Activated CD4-positive, CD25-positive, alpha-beta regulatory T cell treated with anti-CD3 and anti-CD28 coated beads, Interleukin-2, amount 50 U/mL, for 72 hours (primary cell): ENCODE data around the gene CSNK1G3.

ENCODE experiments used
- DNase-seq: peaks from one replicate; pipeline ENCODE4 v3.0.0; 2021

Gene CSNK1G3

DNA sequence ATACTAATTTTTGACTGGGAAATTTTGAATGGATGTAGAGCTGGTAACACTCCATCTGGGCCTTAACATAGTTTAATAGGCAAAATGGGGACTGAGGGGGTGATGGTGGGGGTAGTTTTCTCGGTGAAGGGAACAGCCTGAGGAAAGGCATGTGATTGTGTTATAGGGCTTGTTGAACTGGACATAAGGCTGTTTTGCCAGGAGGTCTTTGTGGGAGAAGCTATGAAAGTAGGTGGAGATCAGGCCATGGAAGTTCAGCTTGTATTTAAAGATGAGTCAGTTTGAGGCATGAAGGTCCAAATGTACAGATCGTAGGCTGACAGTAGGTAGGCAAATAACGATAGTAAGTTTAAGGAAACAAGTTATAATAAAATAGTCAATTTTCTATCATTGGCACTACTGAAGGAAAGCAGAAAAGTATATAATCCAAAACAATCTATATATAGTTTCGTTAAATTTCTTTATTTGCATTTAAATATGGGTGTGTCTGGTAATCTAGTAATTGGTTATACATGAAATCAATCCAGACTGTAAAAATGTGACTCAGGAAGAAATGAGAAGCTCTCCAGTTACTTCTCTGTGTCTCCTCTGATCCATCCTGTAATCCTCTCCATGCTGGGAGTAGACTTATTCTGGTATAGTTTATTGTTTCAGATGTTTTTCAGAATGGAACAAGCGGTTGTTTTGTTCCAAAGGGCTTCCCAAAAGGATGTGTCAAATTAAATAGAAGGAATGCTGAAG, 2.8 kb downstream of the CSNK1G3 start:
- no peak for DNase-seq

- DNase-seq: no peak
These were observed 3.9 kb downstream of the CSNK1G3 start for GRCh38 chr5:123515904-123516303.

DNA sequence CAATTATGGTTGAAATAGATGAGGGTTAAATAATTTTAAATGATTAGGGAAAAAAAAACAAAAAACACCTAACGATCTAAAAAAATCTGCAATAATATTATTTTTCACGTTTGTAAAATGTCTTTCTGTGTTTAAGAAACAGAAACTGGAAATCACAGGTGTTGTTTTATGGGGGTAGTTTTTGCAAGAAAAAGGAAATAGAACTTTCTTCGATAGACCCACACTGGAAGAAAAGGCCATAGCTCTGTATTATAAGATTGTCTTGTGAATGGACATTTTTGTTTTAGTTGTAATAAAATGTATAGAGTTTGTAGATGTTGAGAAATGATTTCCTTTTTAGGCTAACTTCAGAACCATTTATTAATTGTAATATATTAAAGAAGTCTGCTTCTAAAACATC, 5.5 kb downstream of the CSNK1G3 start:
- no peak for DNase-seq

GRCh38 chr5:123518111-123518510, 6.1 kb downstream of the CSNK1G3 start:
- no peak for DNase-seq

- no peak for DNase-seq
These were observed 8.8 kb downstream of the CSNK1G3 start for GRCh38 chr5:123520677-123521247.

- DNase-seq: no peak
These were observed 12.2 kb downstream of the CSNK1G3 start for GRCh38 chr5:123524146-123524545.

DNA sequence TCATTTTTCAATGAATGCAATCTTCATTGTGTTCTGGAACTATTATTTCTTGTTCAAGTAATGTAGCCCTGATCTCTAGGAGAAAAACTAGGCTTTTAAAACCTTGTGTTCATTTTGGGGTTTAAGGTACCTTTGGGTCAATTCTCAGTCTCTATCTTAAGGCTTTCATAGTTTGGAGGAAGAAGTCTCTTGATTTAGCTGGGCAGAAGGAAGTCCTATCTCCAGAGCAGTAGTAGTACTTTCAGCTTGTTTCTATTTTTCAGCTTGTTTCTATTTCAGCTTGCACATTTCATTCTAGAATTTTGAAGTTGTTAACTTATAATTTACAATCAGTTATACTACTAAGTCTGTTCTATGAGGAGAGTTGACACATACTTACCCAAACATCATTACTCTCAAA, 15.2 kb downstream of the CSNK1G3 start:
- no peak for DNase-seq

DNA sequence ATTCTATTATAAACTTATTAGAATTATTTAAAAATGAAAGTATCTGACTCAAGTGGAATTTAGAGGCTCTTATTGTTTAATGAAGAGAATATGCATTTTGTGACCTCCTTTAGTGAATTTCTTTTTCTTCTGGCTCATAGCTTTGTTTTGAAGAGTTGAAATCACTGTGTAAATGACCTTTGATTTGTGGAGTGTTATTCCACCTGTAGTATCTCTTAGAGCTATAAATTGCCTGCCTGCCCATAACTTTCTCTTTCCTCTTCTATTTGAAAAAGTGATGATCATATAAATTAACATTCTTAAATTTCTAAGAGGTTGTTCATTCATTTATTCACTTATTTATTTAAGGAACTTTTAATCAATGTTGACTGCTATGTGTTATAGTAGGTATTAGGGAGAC, 16.1 kb downstream of the CSNK1G3 start:
- no peak for DNase-seq

DNA sequence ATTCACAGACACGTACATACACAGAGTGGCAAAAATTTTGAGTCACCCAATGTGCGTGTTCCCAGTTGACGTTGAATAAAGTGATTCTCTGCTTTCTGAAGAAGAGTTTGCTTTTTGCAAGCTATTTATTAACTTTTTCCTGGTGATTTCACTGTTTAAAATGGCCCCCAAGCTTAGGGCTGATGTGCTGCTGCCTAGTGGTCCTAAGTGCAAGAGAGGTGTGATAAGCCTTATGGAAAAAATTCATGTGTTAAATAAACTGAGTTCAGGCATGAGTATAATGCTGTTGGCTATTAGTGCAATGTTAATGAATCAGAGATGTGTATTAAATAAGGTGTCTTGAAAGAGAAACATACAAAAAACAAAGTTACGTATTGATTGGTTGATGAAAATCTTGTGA, 16.9 kb downstream of the CSNK1G3 start:
- DNase-seq: no peak

- DNase-seq: no peak
These were observed 18.8 kb downstream of the CSNK1G3 start for GRCh38 chr5:123530728-123531127.

- no peak for DNase-seq
These were observed 23.7 kb downstream of the CSNK1G3 start for GRCh38 chr5:123535648-123536047.

- DNase-seq: no peak
These were observed 25.3 kb downstream of the CSNK1G3 start for GRCh38 chr5:123537256-123537655.

- DNase-seq: no peak
These were observed 25.9 kb downstream of the CSNK1G3 start for GRCh38 chr5:123537845-123538244.

DNA sequence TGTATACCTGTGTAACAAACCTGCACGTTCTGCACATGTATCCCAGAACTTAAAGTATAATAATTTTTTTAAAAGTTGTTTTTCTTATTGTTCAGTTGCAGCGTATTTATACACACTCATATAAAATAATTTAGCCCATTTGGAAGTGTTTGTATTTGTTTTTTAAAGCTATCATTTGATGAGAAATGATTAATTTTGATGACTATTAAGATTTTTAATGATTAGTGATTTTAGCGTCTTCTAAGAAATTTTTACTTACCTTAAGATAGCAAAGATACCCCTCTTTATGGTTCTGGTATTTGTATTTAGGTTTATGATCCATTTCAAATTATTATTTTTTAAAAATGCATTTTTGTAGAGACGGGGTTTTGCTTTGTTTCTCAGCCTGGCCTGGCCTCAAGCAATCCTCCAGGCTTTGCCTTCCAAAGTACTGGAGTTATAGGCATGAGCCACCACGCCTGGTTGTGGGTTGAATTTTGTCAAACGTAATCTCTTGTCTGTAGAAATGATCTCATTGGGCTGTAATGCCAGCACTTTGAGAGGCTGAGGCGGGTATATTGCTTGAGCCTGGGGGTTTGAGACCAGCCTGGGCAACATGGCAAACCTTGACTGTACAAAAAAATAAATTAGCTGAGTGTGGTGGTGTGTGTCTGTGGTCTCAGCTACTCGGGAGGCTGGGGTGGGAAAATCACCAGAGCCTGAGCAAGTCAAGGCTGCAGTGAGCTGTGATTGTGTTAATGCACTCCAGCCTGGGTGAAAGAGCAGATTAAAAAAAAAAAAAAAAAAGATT, 26.9 kb downstream of the CSNK1G3 start:
- DNase-seq: no peak

DNA sequence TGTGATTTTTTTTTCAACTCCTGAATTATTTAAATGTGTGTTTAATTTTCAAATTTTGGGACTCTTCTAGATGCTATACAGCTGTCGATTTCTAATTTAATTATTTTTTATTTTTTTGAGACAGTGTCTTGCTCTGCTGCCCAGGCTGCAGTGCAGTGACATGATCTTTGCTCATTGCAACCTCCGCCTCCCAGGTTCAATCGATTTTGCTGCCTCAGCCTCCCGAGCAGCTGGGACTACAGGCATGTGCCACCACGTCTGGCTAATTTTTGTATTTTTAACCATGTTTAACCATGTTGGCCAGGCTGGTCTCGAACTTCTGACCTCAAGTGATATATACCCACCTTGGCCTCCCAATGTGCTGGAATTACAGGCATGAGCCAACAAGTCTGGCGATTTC, 28.6 kb downstream of the CSNK1G3 start:
- no peak for DNase-seq

GRCh38 chr5:123543438-123543837, 31.5 kb downstream of the CSNK1G3 start:
- DNase-seq: no peak

GRCh38 chr5:123545506-123545905, 33.5 kb downstream of the CSNK1G3 start:
- DNase-seq: no peak

DNA sequence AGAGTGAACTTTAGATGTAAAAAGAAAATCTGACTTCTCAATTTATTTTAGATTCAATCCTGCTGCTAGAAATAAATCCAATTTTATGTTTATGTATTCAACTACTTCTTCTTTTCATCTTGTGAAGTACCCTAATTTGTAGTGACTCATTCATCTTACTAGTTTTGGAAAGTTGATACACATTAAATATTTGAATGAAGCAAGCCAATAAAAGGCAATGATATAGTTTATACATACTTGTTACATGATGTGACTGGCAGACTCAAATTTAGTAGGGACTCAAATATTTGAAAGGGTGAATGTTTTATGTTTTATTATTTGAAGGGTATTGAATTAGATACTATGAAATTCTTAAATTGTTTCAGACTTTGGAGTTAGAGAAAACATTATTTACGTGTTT, 34.7 kb downstream of the CSNK1G3 start:
- DNase-seq: no peak

DNA sequence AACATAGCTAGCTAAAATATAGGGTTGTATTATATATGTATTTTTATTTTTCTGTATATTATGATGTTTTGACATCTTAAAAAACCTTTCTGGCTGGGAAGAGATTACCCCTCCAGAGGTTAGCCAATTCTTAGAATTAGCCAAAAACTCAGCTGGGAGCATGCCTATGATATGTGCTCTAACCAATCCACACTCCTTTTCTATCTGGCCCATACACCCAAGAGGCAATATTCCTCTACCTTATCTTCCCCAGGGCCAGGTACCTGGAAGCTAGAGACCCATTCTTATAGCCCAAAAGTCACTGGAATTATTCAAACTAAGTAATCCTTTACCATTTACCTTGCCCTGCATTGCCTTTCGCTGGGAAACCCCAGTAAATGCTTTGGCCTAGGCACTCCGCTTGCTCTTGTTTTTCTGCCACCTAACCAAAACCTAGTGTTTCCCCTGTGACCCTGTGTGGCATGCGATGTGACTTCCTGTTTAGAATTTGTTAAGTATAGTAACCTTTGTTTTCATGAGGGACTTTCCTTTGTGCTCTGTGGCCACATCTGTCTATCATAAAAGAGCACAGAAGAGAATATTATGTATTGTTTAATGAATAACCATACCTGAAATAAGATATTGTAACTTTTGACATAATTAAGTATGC, 37.4 kb downstream of the CSNK1G3 start:
- peak; percentile 43 for DNase-seq

- no peak for DNase-seq
These were observed 42.6 kb downstream of the CSNK1G3 start for GRCh38 chr5:123554601-123555000.

DNA sequence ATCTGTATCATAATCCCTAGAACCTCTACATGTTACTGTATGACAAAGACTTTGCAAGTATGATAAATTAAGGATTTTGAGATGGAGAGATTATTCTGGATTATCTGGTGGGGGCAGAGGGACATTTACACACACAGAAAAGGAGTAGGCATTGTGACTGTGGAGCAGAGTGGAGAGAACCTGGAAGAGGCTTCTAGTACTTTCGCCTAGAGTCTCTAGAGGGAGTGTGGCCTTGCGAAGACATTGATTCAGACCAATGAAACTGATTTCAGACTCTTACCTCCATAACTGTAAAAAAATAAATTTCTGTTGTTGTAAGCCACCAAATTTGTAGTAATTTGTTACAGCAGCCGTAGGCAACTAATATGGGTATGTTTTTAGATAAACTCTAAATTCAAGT, 45.9 kb downstream of the CSNK1G3 start:
- no peak for DNase-seq

- no peak for DNase-seq
These were observed 46.9 kb downstream of the CSNK1G3 start for GRCh38 chr5:123558762-123559433.

DNA sequence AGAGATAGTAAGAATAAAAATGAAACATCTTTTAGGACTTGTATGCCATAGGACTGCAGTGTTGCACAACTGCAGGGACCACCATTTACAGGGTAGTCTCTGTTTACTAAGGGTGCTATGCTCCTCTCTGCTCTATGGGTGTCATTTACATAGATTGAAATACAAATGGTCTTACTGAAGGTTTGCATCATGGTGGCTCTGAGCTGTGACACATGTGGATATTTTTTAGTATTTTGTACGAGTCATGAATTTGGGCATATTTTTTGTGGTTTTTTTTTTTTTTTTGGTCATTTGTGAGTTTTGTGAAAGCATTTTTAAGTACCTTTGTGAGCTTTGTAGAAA, 47.4 kb downstream of the CSNK1G3 start:
- no peak for DNase-seq
